ENCODE results near the gene PHF12.

- TF ChIP-seq PKNOX1 (IDR thresholded peaks at IDR 0.05) = no peak
- TF ChIP-seq SUZ12 (IDR thresholded peaks at IDR 0.05) = no peak
- no peak for TF ChIP-seq BHLHE40 (IDR thresholded peaks at IDR 0.05; ENCODE audit: borderline replicate concordance)
- TF ChIP-seq FOXM1 (IDR thresholded peaks at IDR 0.05; ENCODE audit: borderline replicate concordance) = no peak
- TF ChIP-seq SP1 (IDR thresholded peaks at IDR 0.05) = no peak
- TF ChIP-seq CTBP1 (IDR thresholded peaks at IDR 0.05; ENCODE audit: borderline replicate concordance) = no peak
- TF ChIP-seq ZNF384 (IDR thresholded peaks at IDR 0.05) = no peak
- TF ChIP-seq TARDBP (IDR thresholded peaks at IDR 0.05) = no peak
- no peak for TF ChIP-seq NFRKB (IDR thresholded peaks at IDR 0.05)
- TF ChIP-seq FOXK2 (IDR thresholded peaks at IDR 0.05) = no peak
- no peak for TF ChIP-seq LEF1 (IDR thresholded peaks at IDR 0.05; ENCODE audit: borderline replicate concordance)
- no peak for TF ChIP-seq ELF4 (IDR thresholded peaks at IDR 0.05)
These were observed 8.4 kb downstream of the PHF12 start for GRCh38 chr17:28942925-28943324.
